Measurements from ENCODE around the gene RASGEF1C.

- TF ChIP-seq CTCF (IDR thresholded peaks at IDR 0.05) (no peak), POLR2A (IDR thresholded peaks at IDR 0.05) (no peak)
These were observed 4.7 kb downstream of the RASGEF1C start for GRCh38 chr5:180204276-180204819.
